HepG2 (cell line): ENCODE data around the gene MFAP4. TPM values are rescaled to one million over a fixed set of nuclear protein-coding genes. Genes with fewer than 3 reads are reported as not detected.

ENCODE experiments used
- CREM ChIP-seq, 2 experiments: sonication (generic) in 1 of 2; formaldehyde crosslinking in 1 of 2; IDR thresholded peaks; 2 replicates each; pipeline versions ENCODE4 v1.4.0 to v1.6.1; 2016 to 2020; ENCODE audit warnings: antibody characterized with exemption in 1 of 2, mild to moderate bottlenecking in 1 of 2, missing genetic modification reagents in 1 of 2
- FOXK1 ChIP-seq: sonication (generic); formaldehyde crosslinking; IDR thresholded peaks from 2 replicates; pipeline ENCODE4 v1.4.0; 2020; ENCODE audit warnings: low read depth, missing genetic modification reagents, borderline replicate concordance
- HDAC6 ChIP-seq: fragments of 200-600 bp; sonication (generic); IDR thresholded peaks from 2 replicates; pipeline ENCODE4 v1.7.0; 2017; ENCODE audit warnings: mild to moderate bottlenecking, antibody characterized with exemption, low read length, low read depth
- IRF2 ChIP-seq: IDR thresholded peaks from 2 replicates; pipeline ENCODE4 v1.6.1; 2018; ENCODE audit warnings: missing genetic modification reagents, missing compliant biosample characterization
- MEIS1 ChIP-seq: sonication (generic); formaldehyde crosslinking; IDR thresholded peaks from 2 replicates; pipeline ENCODE4 v1.9.0; 2021; ENCODE audit warnings: mild to moderate bottlenecking, missing genetic modification reagents, moderate library complexity, borderline replicate concordance
- SALL1 ChIP-seq: sonication (generic); formaldehyde crosslinking; IDR thresholded peaks from 2 replicates; pipeline ENCODE4 v1.8.0; 2022; ENCODE audit warnings: mild to moderate bottlenecking, missing genetic modification reagents
- TBL1XR1 ChIP-seq: fragments of 150-350 bp; IDR thresholded peaks from 2 replicates; pipeline ENCODE4 v1.6.1; 2014; ENCODE audit warnings: borderline replicate concordance, low read length; ENCODE audit not compliant: partially characterized antibody
- U2AF2 ChIP-seq: fragments of 200-400 bp; formaldehyde crosslinking; IDR thresholded peaks from 2 replicates; pipeline ENCODE4 v1.6.1; 2017; ENCODE audit warnings: low read depth, mild to moderate bottlenecking, low read length
- WIZ ChIP-seq: sonication (generic); formaldehyde crosslinking; IDR thresholded peaks from 2 replicates; pipeline ENCODE4 v1.5.1; 2020; ENCODE audit warnings: mild to moderate bottlenecking, missing genetic modification reagents
- ZKSCAN5 ChIP-seq: sonication (generic); formaldehyde crosslinking; IDR thresholded peaks from 2 replicates; pipeline ENCODE4 v1.5.1; 2020; ENCODE audit warnings: mild to moderate bottlenecking, missing genetic modification reagents
- ZNF430 ChIP-seq: sonication (generic); formaldehyde crosslinking; IDR thresholded peaks from 2 replicates; pipeline ENCODE4 v1.9.0; 2021; ENCODE audit warnings: mild to moderate bottlenecking, missing genetic modification reagents
- ZNF790 ChIP-seq: sonication (generic); formaldehyde crosslinking; IDR thresholded peaks from 2 replicates; pipeline ENCODE4 v1.8.0; 2022; ENCODE audit warnings: missing genetic modification reagents, mild to moderate bottlenecking, borderline replicate concordance
- polyA plus RNA-seq, 8 experiments: library from polyadenylated mRNA; depleted of rRNA in 3 of 8; stranded (reverse) in 7 of 8; unstranded in 1 of 8; fragments of >200 nt; fragmentation: Illumina TruSeq in 4 of 8; extraction: Trizol in 4 of 8; gene quantifications; 2 replicates each; pipeline versions ENCODE4 v1.2.1 to v1.2.3, GENCODE V29; 2011 to 2016; ENCODE audit warnings: low read depth in 4 of 8, missing spikeins in 1 of 8, mixed read lengths in 1 of 8; ENCODE audit not compliant: insufficient read depth in 1 of 8
- total RNA-seq, 5 experiments: library from RNA; depleted of rRNA; stranded (reverse); fragments of >200 nt; fragmentation: Illumina TruSeq; extraction: Trizol; gene quantifications; 2 replicates each; pipeline ENCODE4 v1.2.3, GENCODE V29; 2016; ENCODE audit warnings: low read depth in 1 of 5
- TF ChIP-seq, protein P1 (sequence below): sonication (generic); formaldehyde crosslinking; IDR thresholded peaks from 2 replicates; pipeline ENCODE4 v1.5.0; 2020; ENCODE audit warnings: mild to moderate bottlenecking, missing genetic modification reagents
- TF ChIP-seq, protein P2 (sequence below): sonication (generic); formaldehyde crosslinking; IDR thresholded peaks from 2 replicates; pipeline ENCODE4 v1.8.0; 2022; ENCODE audit warnings: mild to moderate bottlenecking, missing genetic modification reagents
- TF ChIP-seq, protein P3 (sequence below), 2 experiments: fragments of 450-650 bp in 1 of 2; sonication (generic) in 1 of 2; formaldehyde crosslinking in 1 of 2; IDR thresholded peaks; 2 replicates each; pipeline versions ENCODE4 v1.6.1 to v1.8.0; 2016 to 2022; ENCODE audit warnings: antibody characterized with exemption in 1 of 2, mild to moderate bottlenecking in 1 of 2, missing genetic modification reagents in 1 of 2

MFAP4 gene
- total and polyA plus RNA-seq, 2 of the 13 experiments (the other 11 are each of a cell fraction or from before 2014, with no cell fraction given) = 0.08 TPM; not detected in 1

DNA sequence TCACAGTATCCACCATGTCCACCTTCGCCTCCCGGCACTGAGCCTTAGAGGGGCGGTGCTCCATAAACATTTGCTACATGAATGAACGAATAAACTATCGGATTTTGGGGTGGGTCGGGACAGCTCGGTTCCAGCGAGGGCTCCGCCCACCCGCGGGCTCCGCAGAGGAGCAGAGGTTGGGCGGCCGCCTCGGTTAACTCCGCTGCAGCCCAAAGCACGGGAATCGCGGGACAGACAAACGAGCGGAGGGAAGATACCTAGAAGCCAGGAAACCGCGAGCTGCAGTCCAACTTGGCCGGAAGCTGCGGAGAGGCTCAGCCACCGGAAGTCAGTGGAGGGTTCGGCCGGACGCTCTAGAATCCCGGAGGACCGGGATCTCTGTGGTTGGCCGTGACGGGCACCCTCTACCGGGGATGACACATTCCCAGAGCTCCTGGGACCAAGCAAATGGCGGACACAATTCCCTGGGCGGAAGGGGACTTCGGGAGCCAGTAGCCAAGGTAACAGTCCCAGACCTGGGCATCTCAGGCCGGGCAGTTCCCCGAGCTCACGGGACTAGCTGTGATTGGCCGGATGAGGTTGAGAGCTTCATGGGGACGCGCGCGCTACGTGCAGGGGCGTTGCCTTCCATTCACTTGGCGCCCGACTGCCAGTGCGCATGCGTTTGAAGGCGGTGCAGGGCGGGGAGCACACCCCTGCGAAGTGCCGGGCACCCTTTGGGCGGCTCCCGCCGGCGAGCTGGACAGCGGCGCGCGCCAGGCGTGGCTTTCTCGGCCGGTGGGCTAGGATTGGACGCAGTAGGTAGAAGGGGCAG lies 9.2 kb downstream of the MFAP4 start (continued):
- TF ChIP-seq TBL1XR1 (no peak), U2AF2 (no peak), WIZ (CRISPR knock-in tag) (no peak), ZNF430 (CRISPR knock-in tag) (peak; percentile 77), SALL1 (CRISPR knock-in tag) (peak; percentile 58; the same call in 1 of the 2 replicates), IRF2 (CRISPR knock-in tag) (peak; percentile 57; the same call in 1 of the 2 replicates), ZNF790 (CRISPR knock-in tag) (no peak), ZKSCAN5 (CRISPR knock-in tag) (no peak), CREM (IDR thresholded peaks at IDR 0.05) (peak; percentile 79), CREM (CRISPR knock-in tag; IDR thresholded peaks at IDR 0.05) (no peak), MEIS1 (peak; percentile 94), HDAC6 (no peak), FOXK1 (CRISPR knock-in tag) (no peak)
- TF ChIP-seq, protein P1, sequence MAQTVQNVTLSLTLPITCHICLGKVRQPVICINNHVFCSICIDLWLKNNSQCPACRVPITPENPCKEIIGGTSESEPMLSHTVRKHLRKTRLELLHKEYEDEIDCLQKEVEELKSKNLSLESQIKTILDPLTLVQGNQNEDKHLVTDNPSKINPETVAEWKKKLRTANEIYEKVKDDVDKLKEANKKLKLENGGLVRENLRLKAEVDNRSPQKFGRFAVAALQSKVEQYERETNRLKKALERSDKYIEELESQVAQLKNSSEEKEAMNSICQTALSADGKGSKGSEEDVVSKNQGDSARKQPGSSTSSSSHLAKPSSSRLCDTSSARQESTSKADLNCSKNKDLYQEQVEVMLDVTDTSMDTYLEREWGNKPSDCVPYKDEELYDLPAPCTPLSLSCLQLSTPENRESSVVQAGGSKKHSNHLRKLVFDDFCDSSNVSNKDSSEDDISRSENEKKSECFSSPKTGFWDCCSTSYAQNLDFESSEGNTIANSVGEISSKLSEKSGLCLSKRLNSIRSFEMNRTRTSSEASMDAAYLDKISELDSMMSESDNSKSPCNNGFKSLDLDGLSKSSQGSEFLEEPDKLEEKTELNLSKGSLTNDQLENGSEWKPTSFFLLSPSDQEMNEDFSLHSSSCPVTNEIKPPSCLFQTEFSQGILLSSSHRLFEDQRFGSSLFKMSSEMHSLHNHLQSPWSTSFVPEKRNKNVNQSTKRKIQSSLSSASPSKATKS (CRISPR knock-in tag) = no peak
- TF ChIP-seq, protein P2, sequence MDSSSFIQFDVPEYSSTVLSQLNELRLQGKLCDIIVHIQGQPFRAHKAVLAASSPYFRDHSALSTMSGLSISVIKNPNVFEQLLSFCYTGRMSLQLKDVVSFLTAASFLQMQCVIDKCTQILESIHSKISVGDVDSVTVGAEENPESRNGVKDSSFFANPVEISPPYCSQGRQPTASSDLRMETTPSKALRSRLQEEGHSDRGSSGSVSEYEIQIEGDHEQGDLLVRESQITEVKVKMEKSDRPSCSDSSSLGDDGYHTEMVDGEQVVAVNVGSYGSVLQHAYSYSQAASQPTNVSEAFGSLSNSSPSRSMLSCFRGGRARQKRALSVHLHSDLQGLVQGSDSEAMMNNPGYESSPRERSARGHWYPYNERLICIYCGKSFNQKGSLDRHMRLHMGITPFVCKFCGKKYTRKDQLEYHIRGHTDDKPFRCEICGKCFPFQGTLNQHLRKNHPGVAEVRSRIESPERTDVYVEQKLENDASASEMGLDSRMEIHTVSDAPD = no peak
- TF ChIP-seq, protein P3, sequence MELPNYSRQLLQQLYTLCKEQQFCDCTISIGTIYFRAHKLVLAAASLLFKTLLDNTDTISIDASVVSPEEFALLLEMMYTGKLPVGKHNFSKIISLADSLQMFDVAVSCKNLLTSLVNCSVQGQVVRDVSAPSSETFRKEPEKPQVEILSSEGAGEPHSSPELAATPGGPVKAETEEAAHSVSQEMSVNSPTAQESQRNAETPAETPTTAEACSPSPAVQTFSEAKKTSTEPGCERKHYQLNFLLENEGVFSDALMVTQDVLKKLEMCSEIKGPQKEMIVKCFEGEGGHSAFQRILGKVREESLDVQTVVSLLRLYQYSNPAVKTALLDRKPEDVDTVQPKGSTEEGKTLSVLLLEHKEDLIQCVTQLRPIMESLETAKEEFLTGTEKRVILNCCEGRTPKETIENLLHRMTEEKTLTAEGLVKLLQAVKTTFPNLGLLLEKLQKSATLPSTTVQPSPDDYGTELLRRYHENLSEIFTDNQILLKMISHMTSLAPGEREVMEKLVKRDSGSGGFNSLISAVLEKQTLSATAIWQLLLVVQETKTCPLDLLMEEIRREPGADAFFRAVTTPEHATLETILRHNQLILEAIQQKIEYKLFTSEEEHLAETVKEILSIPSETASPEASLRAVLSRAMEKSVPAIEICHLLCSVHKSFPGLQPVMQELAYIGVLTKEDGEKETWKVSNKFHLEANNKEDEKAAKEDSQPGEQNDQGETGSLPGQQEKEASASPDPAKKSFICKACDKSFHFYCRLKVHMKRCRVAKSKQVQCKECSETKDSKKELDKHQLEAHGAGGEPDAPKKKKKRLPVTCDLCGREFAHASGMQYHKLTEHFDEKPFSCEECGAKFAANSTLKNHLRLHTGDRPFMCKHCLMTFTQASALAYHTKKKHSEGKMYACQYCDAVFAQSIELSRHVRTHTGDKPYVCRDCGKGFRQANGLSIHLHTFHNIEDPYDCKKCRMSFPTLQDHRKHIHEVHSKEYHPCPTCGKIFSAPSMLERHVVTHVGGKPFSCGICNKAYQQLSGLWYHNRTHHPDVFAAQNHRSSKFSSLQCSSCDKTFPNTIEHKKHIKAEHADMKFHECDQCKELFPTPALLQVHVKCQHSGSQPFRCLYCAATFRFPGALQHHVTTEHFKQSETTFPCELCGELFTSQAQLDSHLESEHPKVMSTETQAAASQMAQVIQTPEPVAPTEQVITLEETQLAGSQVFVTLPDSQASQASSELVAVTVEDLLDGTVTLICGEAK (IDR thresholded peaks at IDR 0.05) = peak; percentile 65
- TF ChIP-seq, protein P3 (CRISPR knock-in tag; IDR thresholded peaks at IDR 0.05) = 0 out of 2 replicates have a peak, but pooled peaks have one; percentile 55
